GM12892 (cell line): ENCODE data around the gene STEAP4.

ENCODE experiments used
- POLR2A ChIP-seq: IDR thresholded peaks from 2 replicates; pipeline ENCODE4 v1.6.1; 2011; ENCODE audit warnings: low read depth, low read length, control low read depth
- TAF1 ChIP-seq: IDR thresholded peaks from 2 replicates; pipeline ENCODE4 v1.6.1; 2011; ENCODE audit warnings: low read depth, mild to moderate bottlenecking, control low read depth, low read length, borderline replicate concordance

DNA sequence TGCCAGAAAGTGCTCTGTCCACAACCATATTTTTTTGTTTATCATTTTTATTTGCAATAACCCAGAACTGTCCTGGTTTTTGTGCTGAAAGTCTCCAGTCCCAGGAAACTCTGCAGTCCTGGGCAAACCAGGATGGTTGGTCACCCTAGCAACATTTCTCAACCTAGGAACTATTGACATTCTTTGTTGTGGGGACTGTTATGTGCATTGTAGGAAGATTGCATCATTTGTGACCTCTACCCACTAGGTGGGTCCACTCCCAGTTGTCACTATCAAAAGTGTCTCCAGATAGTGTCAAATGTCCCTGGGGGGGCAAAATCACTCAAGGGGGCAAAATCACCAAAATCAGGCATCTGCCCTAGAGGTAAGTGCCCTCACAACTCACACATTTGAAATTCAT, 72.9 kb downstream of the STEAP4 start:
- TF ChIP-seq POLR2A (no peak), TAF1 (no peak)
